Dedifferentiated amniotic fluid mesenchymal stem cell (primary cell): ENCODE data around the gene DIAPH1.
"Not testable (repeated sequence)": the region's sequence is repeated elsewhere in the genome, so short reads cannot be mapped to it uniquely, and the experiment has no call there.

Experiments used
- DNase-seq: peaks from one replicate; pipeline ENCODE4 v3.0.0-alpha.2; 2016; ENCODE audit errors: extremely low spot score

Gene DIAPH1

GRCh38 chr5:141609921-141610320 is 8.9 kb downstream of the DIAPH1 start:
- not testable (repeated sequence) for DNase-seq

- no peak for DNase-seq
Observed at GRCh38 chr5:141609044-141609443, 9.8 kb downstream of the DIAPH1 start.

GRCh38 chr5:141608557-141608956 is 10.2 kb downstream of the DIAPH1 start:
- no peak for DNase-seq

GRCh38 chr5:141608046-141608445 is 10.8 kb downstream of the DIAPH1 start:
- DNase-seq = no peak

- DNase-seq = no peak
Observed at GRCh38 chr5:141605523-141606277, 13.1 kb downstream of the DIAPH1 start.

- peak; percentile 95 for DNase-seq
Observed at GRCh38 chr5:141603923-141604717, 14.7 kb downstream of the DIAPH1 start.

DNA sequence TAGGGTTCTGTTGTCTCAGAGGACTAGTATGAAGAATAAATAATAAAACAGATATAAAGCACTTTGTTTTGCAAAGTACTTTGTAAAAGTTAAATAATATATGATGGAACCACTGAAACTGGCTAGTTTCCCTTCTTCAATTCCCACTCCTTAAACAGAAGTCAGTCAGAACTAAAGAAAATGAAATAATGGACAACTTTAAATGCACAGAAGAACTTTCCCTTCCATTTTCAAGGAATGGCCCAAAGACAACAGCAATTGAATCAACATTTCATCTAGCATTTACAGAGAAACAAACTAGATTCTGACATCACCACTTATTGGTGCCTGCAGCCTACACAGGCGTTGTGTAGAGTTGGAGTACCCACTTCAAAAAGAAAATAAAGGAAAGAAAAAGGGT is 16.2 kb downstream of the DIAPH1 start:
- DNase-seq = no peak

DNA sequence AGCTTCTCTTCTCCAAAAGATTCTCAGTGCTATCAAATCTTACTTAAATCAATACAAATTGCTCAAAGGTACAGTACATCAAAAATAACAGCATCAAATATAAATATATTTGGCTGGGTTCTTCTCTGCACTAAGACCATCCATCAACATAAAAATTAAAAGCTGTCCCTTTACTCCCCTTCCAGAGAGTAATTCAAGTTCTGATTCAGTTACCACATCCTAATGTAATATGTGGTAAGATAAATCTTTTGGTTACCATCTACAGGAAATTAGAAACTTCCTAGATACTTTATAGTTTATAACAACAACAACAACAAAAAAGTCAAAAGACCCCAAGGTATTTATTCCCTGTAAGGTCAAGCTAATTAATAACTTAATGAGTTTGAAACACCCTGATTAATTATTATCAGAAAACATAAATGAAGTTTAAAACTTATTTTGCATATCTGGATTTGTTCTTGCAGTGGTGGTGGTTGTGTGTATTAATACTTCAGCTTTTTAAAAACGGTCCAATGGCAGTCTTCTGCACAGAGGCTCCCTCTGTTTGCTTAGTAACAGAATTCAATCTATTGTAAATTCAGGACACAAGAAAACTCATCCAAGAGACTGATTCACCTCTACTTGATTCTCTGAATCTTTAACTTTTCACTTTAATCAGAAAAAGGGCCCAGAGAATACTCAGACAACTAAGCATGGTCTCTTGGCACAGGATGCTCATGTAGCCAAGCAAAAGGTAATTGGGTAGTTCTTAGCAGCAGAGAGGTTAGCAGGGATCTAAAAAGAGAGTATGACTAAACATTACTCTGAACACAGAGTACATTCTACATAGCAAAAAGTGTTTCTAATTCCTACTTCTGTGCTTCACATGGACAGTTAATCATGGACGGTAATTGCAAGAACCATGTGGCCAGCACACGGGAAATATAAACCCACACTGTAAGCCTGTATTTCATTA is 20.1 kb downstream of the DIAPH1 start:
- no peak for DNase-seq

DNA sequence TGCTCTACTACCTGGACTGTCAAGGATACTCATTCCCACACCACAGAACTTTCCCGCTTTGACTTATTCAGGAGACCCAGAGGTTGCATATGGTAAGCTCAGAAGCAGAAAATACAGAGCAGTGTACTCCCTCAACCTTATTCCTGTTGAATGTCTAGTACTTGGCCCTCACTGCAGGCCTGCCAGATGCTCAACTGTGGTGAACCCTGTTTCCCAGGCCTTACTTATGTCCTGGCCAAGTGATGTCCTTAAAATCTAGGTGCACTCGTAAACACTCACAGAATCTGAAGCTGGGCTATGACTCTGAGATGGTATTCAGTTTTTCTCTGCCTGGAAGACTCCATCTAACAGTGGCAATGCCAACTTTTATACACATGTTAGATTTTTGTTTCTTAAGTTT is 21.0 kb downstream of the DIAPH1 start:
- no peak for DNase-seq

DNA sequence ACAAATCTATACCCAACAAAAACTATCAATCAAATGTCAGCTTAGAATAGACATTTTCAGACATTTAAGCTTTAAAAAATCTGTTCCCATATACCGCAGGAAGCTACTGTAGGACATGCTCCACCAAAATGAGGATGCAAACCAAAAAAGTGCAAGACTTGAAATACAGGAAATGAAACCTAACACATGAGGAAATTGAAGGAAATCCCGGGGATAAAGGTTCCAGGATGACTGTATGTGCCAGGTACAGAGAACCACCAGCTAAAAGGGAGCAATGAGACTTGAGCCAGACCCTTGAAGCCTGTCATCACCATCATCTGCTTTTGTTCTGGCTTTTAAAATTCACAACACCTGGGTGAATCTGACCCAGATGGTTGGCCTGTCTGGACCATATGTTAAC is 21.4 kb downstream of the DIAPH1 start:
- DNase-seq = no peak

- DNase-seq = no peak
Observed at GRCh38 chr5:141596867-141597266, 21.9 kb downstream of the DIAPH1 start.

DNA sequence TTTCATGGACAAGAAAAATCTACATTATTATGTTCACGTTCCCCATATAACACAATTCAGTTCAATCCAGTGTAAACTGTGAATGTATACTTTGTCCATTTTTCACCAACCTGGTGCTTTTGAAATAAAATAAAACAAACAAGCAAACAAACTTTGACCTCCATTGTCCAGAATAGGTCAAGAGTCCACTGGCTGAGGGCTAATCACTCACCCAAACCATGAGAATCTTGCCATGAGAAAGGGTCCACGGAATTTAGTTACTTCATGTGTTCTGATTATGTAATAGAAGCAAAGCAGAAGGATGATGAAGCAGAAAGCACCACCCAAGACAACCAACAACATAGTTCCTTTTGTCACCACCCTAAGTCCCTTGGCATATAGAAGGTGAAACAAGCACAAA is 28.7 kb downstream of the DIAPH1 start:
- DNase-seq = no peak

DNA sequence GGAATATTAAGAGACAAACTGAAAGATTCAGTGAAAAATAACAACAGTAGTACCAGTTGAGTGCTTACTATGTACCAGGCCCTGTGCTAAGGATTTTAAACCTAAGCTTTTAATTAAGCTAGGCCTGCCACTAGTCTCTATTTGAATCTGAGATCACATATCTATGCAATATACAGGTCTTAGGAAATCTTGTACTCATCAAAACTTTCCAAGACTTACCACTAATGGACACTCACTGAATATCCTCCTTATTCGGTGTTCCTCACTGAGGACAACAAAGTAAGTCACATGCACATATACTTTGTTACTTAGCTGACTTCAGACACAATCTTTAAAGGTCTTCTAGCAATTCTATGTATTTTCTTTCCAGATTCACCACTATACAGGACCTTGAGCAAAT is 32.6 kb downstream of the DIAPH1 start:
- DNase-seq = no peak

GRCh38 chr5:141585594-141585993 is 33.2 kb downstream of the DIAPH1 start:
- no peak for DNase-seq

DNA sequence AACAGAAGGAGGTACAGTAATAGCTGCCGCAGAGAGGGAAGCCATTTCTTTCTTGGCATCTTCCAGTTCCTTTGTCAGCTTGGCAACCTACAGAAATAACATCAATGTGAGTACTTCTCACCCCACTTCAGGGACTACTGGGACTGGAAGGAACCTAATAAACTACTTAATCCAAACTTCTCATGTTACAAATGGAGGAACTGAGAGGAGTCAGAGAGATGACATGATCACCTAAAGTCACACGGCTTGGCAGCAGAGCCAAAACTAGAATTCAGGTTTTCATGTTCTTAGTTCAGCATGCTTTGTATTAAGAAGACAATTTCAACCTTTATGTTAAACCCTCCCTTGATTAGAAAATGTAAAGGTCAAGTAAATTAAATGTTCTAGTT is 44.7 kb downstream of the DIAPH1 start:
- no peak for DNase-seq

- DNase-seq = no peak
Observed at GRCh38 chr5:141573489-141574121, 45.2 kb downstream of the DIAPH1 start.

GRCh38 chr5:141570655-141571054 is 48.1 kb downstream of the DIAPH1 start:
- no peak for DNase-seq

- no peak for DNase-seq
Observed at GRCh38 chr5:141567513-141568117, 51.2 kb downstream of the DIAPH1 start.

- DNase-seq = no peak
Observed at GRCh38 chr5:141565826-141566570, 52.8 kb downstream of the DIAPH1 start.

DNA sequence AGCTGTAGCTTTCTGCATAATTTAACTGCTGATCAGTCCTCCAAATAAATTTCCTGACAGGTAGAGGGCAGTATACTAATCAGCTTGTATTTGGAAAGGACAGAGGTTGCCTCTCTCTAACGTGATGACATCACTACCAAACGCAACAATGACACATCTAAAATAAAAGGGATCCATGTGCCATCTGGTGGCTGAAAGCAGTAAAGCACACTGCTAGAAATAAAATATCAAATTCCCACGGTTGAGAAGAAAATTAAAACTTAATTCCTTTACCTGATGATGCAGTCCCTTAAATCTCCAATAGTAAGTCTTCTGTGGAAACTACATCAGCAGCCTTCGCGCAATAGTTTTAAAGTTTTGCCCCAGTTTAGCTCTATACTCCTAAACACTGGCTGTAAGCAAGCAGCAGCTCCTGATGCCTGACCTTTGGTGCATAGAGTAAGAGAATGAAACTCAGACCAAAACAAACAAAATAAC is 54.5 kb downstream of the DIAPH1 start:
- peak; percentile 95 for DNase-seq
